Naive thymus-derived CD8-positive, alpha-beta T cell (primary cell): ENCODE data around the gene PDE11A. TPM values are rescaled to one million over a fixed set of nuclear protein-coding genes. Genes with fewer than 3 reads are reported as not detected.
"Not testable (repeated sequence)": the region's sequence is repeated elsewhere in the genome, so short reads cannot be mapped to it uniquely, and the experiment has no call there.

Experiments
- ATAC-seq, 2 donors: fragments of 150-1000 bp; cut with Tn5 transposase in 1 of 2; sonication (Bioruptor Pico), chemical (Tn5 transposase) in 1 of 2; 1 replicate in 1 of 2; 2 replicates in 1 of 2; pipeline ENCODE4 v1.10.0; 2021; ENCODE audit warnings: mild to moderate bottlenecking in 2 of 2, moderate library complexity in 2 of 2
- POLR2A ChIA-PET: fragments of 350-600 bp; sonication (Branson Sonifier 250); formaldehyde crosslinking; loops from one replicate; lab custom pipeline; 2021; ENCODE audit warnings: antibody characterized with exemption; lab: Charles Lee
- DNase-seq, 10 donors: peaks; one replicate each; pipeline versions ENCODE4 v3.0.0 to v3.0.0-alpha.2; 2020 to 2022
- H3K27ac Mint-ChIP-seq, 10 donors: one replicate each; pipeline ENCODE4 v1.8.0; 2020 to 2022; ENCODE audit warnings: mild to moderate bottlenecking in 10 of 10, mixed read lengths in 10 of 10, moderate library complexity in 4 of 10, inconsistent platforms in 1 of 10
- H3K27me3 Mint-ChIP-seq, 5 donors: one replicate each; pipeline ENCODE4 v1.8.0; 2021 to 2022; ENCODE audit warnings: mixed read lengths in 5 of 5
- H3K36me3 Mint-ChIP-seq, 3 donors: one replicate each; pipeline ENCODE4 v1.8.0; 2020 to 2022; ENCODE audit warnings: mixed read lengths in 3 of 3, mild to moderate bottlenecking in 2 of 3, inconsistent platforms in 1 of 3
- H3K4me1 Mint-ChIP-seq, 4 donors: one replicate each; pipeline ENCODE4 v1.8.0; 2021 to 2022; ENCODE audit warnings: mixed read lengths in 4 of 4
- H3K4me3 Mint-ChIP-seq, 10 donors: one replicate each; pipeline ENCODE4 v1.8.0; 2020 to 2022; ENCODE audit warnings: mild to moderate bottlenecking in 10 of 10, mixed read lengths in 10 of 10, moderate library complexity in 6 of 10, inconsistent platforms in 1 of 10
- H3K9me3 Mint-ChIP-seq, 9 donors: one replicate each; pipeline ENCODE4 v1.8.0; 2020 to 2022; ENCODE audit warnings: mixed read lengths in 9 of 9, mild to moderate bottlenecking in 3 of 9, inconsistent platforms in 1 of 9, moderate library complexity in 1 of 9
- polyA plus RNA-seq, 3 donors: library from polyadenylated mRNA; unstranded; fragments of 300-500 nt; fragmentation: Illumina TruSeq; gene quantifications; one replicate each; pipeline ENCODE4 v1.2.3, GENCODE V29; 2021
- total RNA-seq, 8 experiments: library from RNA in 2 of 8; stranded (reverse) in 2 of 8; gene quantifications; one replicate each; pipeline ENCODE4 v1.2.3 and lab custom pipeline; 2021 to 2026

Gene PDE11A
- total and polyA plus RNA-seq, 5 experiments from 2014 or later: not detected

- Mint-ChIP-seq H3K27me3 (peaks cover 0 to 9% (median 8%) of the 10 kb centered on the region in 5 donors), H3K27ac (no peak overlapping the region), H3K36me3 (peaks cover 0 to 5% (median 0%) of the 10 kb centered on the region in 3 donors), H3K9me3 (peaks cover 2 to 23% (median 7%) of the 10 kb centered on the region in 9 donors), H3K4me1 (no peaks in the 10 kb centered on the region), H3K4me3 (no peak overlapping the region)
- no peak for ATAC-seq
- POLR2A ChIA-PET: no interaction called here
- no peak for DNase-seq
Measured at GRCh38 chr2:177842243-177842642, 230.3 kb downstream of the PDE11A start.

- H3K27ac Mint-ChIP-seq, H3K4me3 Mint-ChIP-seq, H3K4me1 Mint-ChIP-seq, ATAC-seq, H3K27me3 Mint-ChIP-seq, POLR2A ChIA-PET, DNase-seq: not testable (repeated sequence)
- peaks cover 0 to 12% (median 0%) of the 10 kb centered on the region in 3 donors for H3K36me3 Mint-ChIP-seq
- peaks cover 4 to 24% (median 14%) of the 10 kb centered on the region in 9 donors for H3K9me3 Mint-ChIP-seq
Measured at GRCh38 chr2:177835418-177836204, 237.0 kb downstream of the PDE11A start.

- Mint-ChIP-seq H3K27me3 (peaks cover 0 to 3% (median 1%) of the 10 kb centered on the region in 5 donors), H3K4me1 (no peaks in the 10 kb centered on the region), H3K27ac (no peak overlapping the region), H3K36me3 (peaks cover 0 to 12% (median 0%) of the 10 kb centered on the region in 3 donors), H3K4me3 (no peak overlapping the region), H3K9me3 (peaks cover 3 to 15% (median 10%) of the 10 kb centered on the region in 9 donors)
- ATAC-seq (no peak), DNase-seq (no peak)
- POLR2A ChIA-PET: no interaction called here
Measured at GRCh38 chr2:177832611-177833433, 239.8 kb downstream of the PDE11A start.

GRCh38 chr2:177830881-177831386 lies 241.6 kb downstream of the PDE11A start:
- POLR2A ChIA-PET: no interaction called here

GRCh38 chr2:177828557-177828956 lies 244.0 kb downstream of the PDE11A start:
- no peak for ATAC-seq
- POLR2A ChIA-PET: no interaction called here
- no peak for DNase-seq
- Mint-ChIP-seq H3K27ac (no peak overlapping the region), H3K27me3 (peaks cover 1 to 7% (median 5%) of the 10 kb centered on the region in 5 donors), H3K36me3 (no peaks in the 10 kb centered on the region), H3K4me1 (no peaks in the 10 kb centered on the region), H3K4me3 (no peak overlapping the region), H3K9me3 (no peaks in the 10 kb centered on the region)

More at GRCh38 chr2:177830881-177831386, 241.6 kb downstream of the PDE11A start:
- peaks cover 0 to 3% (median 0%) of the 10 kb centered on the region in 9 donors for H3K9me3 Mint-ChIP-seq
- no peak overlapping the region for H3K4me3 Mint-ChIP-seq
- no peak for ATAC-seq
- no peak overlapping the region for H3K27ac Mint-ChIP-seq
- H3K27me3 Mint-ChIP-seq: peaks cover 0 to 3% (median 1%) of the 10 kb centered on the region in 5 donors
- no peaks in the 10 kb centered on the region for H3K36me3 Mint-ChIP-seq
- no peak for DNase-seq
- H3K4me1 Mint-ChIP-seq: no peaks in the 10 kb centered on the region

- POLR2A ChIA-PET: no interaction called here
- Mint-ChIP-seq H3K27ac (no peak overlapping the region), H3K36me3 (no peaks in the 10 kb centered on the region)
Measured at GRCh38 chr2:177826897-177827296, 245.7 kb downstream of the PDE11A start.

GRCh38 chr2:177822941-177823340 lies 249.6 kb downstream of the PDE11A start:
- no peak overlapping the region for H3K4me3 Mint-ChIP-seq
- no peak for DNase-seq
- POLR2A ChIA-PET: no interaction called here
- H3K4me1 Mint-ChIP-seq: no peaks in the 10 kb centered on the region
- H3K9me3 Mint-ChIP-seq: no peaks in the 10 kb centered on the region
- no peaks in the 10 kb centered on the region for H3K36me3 Mint-ChIP-seq
- H3K27ac Mint-ChIP-seq: no peak overlapping the region
- no peak for ATAC-seq
- H3K27me3 Mint-ChIP-seq: peaks cover 1 to 13% (median 6%) of the 10 kb centered on the region in 5 donors

More at GRCh38 chr2:177826897-177827296, 245.7 kb downstream of the PDE11A start:
- ATAC-seq (no peak), DNase-seq (no peak)
- H3K9me3 Mint-ChIP-seq: no peaks in the 10 kb centered on the region
- no peak overlapping the region for H3K4me3 Mint-ChIP-seq
- H3K4me1 Mint-ChIP-seq: no peaks in the 10 kb centered on the region
- H3K27me3 Mint-ChIP-seq: peaks cover 1 to 13% (median 5%) of the 10 kb centered on the region in 5 donors

- ATAC-seq: no peak
- Mint-ChIP-seq H3K27me3 (peaks cover 2 to 16% (median 11%) of the 10 kb centered on the region in 5 donors), H3K36me3 (no peaks in the 10 kb centered on the region), H3K4me1 (no peaks in the 10 kb centered on the region), H3K4me3 (no peak overlapping the region), H3K9me3 (no peaks in the 10 kb centered on the region), H3K27ac (no peak overlapping the region)
- DNase-seq: no peak
- POLR2A ChIA-PET: no interaction called here
Measured at GRCh38 chr2:177818412-177818811, 254.2 kb downstream of the PDE11A start.

- H3K9me3 Mint-ChIP-seq: no peaks in the 10 kb centered on the region
- POLR2A ChIA-PET: no interaction called here
- H3K4me1 Mint-ChIP-seq: no peaks in the 10 kb centered on the region
- H3K4me3 Mint-ChIP-seq: no peak overlapping the region
- DNase-seq: no peak
- no peaks in the 10 kb centered on the region for H3K36me3 Mint-ChIP-seq
- peaks cover 2 to 12% (median 11%) of the 10 kb centered on the region in 5 donors for H3K27me3 Mint-ChIP-seq
- ATAC-seq: no peak
- no peak overlapping the region for H3K27ac Mint-ChIP-seq
Measured at GRCh38 chr2:177817300-177817699, 255.3 kb downstream of the PDE11A start.

GRCh38 chr2:177816766-177817165 lies 255.8 kb downstream of the PDE11A start:
- Mint-ChIP-seq H3K36me3 (no peaks in the 10 kb centered on the region), H3K9me3 (no peaks in the 10 kb centered on the region), H3K4me1 (no peaks in the 10 kb centered on the region), H3K27me3 (peaks cover 2 to 12% (median 11%) of the 10 kb centered on the region in 5 donors), H3K27ac (no peak overlapping the region), H3K4me3 (no peak overlapping the region)
- no peak for ATAC-seq
- POLR2A ChIA-PET: no interaction called here
- DNase-seq: no peak

GRCh38 chr2:177812713-177813396 lies 259.7 kb downstream of the PDE11A start:
- Mint-ChIP-seq H3K4me3 (no peak overlapping the region), H3K27me3 (peaks cover 2 to 19% (median 16%) of the 10 kb centered on the region in 5 donors), H3K36me3 (no peaks in the 10 kb centered on the region), H3K9me3 (peaks cover 0 to under 1% (median 0%) of the 10 kb centered on the region in 9 donors), H3K4me1 (no peaks in the 10 kb centered on the region), H3K27ac (no peak overlapping the region)
- ATAC-seq (no peak), DNase-seq (no peak)
- POLR2A ChIA-PET: no interaction called here

GRCh38 chr2:177810906-177811305 lies 261.7 kb downstream of the PDE11A start:
- Mint-ChIP-seq H3K27ac (no peak overlapping the region), H3K9me3 (peaks cover 0 to 8% (median 3%) of the 10 kb centered on the region in 9 donors), H3K4me3 (no peak overlapping the region), H3K27me3 (peaks cover 0 to 17% (median 16%) of the 10 kb centered on the region in 5 donors), H3K4me1 (no peaks in the 10 kb centered on the region), H3K36me3 (peaks cover 0 to 7% (median 0%) of the 10 kb centered on the region in 3 donors)
- DNase-seq (no peak), ATAC-seq (no peak)
- POLR2A ChIA-PET: no interaction called here
